Occipital lobe (tissue), 2 donors: Measurements from ENCODE around the gene LBX1. TPM values are rescaled to one million over a fixed set of nuclear protein-coding genes. Genes with fewer than 3 reads are reported as not detected.
"Not testable (repeated sequence)": the region's sequence is repeated elsewhere in the genome, so short reads cannot be mapped to it uniquely, and the experiment has no call there.

Source experiments
- DNase-seq: peaks from one replicate; lab custom pipeline; 2025; lab: John Stamatoyannopoulos, UW
- total RNA-seq: library from RNA; depleted of rRNA; stranded (reverse); fragments of >200 nt; gene quantifications from one replicate; pipeline ENCODE4 v1.2.3, GENCODE V29; 2014

LBX1 gene
- total RNA-seq, 1 donor from 2014 or later, result not detected

DNA sequence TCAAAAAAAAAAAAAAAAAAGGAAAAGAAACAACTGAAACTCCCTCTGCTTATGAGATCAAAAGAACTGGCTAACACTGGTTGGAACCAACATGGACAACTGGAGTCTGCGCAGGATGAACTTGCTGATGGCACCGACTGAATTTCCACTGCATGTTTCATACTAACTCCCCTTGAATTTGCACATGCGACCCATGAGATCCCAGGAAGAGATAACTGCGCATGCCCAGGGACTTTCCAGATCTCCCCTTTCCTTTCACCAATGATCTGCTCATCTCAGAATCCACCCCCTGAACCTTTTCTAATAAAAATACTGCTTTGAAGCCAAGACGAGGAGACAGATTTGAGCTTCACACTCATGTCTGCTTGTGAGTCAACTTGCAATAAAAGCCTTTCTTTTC lies 20.7 kb downstream of the LBX1 start:
- DNase-seq, result no peak

DNA sequence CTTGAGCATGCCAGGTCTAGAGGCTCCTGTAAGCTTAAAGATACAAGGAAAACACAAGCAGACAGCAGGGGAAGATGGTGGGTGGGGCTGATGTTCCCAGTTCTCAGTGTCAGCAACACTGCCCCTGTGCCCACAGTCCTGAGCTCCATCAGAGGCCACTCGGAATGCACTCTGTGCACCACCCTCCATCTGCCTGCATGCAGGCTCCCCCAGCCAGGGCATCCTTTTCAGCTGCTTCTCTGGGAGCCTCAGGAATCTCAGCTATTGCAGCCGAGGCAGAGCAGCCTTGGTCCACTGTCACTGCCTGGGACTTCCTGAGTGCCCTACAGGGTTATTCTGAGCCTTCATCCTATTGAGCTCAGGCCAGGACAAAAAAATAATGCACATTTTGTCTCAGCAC lies 22.2 kb downstream of the LBX1 start:
- no peak for DNase-seq

DNA sequence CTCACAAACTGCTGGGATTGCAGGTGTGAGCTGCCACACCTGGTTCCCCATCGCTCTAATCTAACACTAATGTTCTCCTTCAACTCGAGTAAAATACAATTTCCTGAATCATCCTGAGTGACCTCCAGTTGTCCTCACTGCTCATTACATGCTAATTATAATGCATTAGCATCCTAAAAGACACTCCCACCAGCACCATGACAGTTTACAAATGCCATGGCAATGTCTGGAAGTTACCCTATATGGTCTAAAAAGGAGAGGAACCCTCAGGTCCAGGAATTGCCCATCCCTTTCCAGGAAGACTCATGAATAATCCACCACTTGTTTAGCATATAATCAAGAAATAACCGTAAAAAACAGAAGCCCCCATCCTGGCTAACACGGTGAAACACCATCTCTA lies 26.6 kb downstream of the LBX1 start:
- DNase-seq, result not testable (repeated sequence)

DNA sequence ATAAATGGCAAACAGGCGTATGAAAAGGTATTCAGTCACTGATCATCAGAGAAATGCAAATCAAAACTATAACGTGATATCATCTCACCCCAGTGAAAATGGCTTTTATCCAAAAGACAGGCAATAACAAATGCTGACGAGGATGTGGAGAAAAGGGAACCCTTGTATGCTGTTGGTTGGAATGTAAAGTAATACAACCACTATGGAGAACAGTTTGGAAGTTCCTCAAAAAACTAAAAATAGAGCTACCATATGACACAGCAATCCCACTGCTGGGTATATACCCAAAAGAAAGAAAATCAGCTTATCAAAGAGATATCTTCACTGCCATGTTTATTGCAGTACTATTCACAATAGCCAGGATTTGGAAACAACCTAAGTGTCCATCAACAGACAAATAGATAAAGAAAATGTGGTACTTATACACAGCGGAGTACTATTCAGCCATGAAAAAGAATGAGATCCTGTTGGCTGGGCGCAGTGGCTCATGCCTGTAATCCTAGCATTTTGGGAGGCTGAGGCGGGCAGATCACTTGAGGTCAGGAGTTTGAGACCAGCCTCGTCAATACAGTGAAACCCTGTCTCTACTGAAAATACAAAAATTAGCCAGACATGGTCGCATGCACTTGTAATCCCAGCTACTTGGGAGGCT lies 30.8 kb downstream of the LBX1 start:
- not testable (repeated sequence) for DNase-seq

DNA sequence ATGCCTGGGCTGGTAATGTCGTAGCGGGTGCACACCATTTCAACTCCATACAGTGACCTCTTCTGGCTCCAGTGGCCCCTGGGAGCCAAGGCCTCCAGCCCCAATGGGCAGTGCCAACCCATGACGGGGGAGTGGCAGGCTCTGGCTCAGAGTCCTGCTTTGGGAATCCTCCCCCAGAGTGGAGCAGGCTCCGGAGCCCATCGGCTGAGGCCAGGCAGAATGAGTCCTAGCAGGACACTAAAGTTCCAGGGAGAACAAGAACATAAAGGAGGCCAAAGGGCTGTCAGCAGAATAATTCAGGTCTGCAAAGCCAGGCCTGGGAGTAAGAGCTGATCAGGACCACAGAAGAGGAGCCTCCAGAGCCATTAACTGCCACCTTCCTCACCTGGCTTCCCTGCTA lies 33.3 kb downstream of the LBX1 start:
- no peak for DNase-seq

DNA sequence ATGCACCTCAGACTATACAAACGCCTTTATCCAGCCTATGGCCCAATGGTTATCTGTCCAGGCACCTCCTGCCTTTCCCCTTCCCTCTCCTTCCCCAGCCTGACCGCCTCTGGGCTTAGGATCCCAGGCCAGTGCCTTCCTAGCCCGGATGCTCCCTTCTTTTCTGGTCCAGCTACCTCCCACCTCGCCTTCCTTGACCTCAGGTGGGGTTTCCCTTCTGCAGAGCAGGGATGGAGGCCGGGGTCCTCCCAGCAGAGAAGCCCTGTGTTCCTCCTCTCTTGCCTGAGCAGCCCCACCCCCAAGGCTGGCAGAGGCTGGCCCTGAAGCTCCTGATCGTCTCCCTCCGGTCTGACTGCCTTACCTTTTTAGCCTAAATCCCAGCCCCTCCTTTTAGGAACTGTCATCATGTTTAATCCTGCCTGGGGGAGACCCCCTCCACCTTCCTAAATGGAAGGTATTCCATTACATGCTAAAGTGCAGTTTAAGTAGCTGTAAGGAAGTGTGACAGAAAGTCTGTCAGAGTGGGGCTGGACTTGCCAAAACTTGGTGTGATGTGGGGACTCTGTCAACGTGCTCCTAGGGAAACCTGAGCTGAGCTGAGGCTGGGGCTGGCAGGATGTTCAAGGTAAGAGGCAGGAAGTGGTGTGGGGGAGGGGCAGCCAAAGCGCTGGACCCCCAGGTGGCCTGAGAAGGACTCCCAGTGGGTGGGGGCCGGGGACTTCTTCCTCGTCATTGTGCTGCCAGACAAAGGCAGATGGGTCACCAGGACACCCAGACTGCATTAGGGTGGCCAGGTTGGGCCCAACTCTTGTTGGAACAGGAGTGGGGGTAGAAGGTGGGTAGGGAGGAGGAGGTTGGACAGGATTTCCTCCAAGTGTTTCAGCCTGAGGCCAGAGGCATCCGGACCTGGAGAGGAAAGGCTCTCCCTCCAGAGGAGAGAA lies 39.5 kb downstream of the LBX1 start:
- no peak for DNase-seq

DNA sequence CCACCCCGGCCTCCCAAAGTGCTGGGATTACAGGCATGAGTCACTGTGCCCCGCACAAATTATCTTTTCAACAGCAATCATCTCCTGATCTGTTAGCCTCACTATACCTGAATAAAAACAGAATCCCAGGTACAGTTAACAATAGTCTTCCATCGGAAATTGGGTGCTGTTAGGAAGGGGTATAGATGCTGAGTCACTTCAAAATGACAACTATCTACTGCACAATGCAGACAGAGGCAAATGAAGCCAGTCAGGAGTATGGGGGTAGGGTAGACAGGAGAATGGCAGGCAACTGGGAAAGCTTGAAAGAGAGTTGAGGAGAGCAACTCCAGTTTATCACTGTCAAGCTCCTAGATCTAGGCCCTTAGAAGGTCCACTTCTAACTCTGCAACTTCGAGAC lies 40.3 kb downstream of the LBX1 start:
- DNase-seq, result no peak

DNA sequence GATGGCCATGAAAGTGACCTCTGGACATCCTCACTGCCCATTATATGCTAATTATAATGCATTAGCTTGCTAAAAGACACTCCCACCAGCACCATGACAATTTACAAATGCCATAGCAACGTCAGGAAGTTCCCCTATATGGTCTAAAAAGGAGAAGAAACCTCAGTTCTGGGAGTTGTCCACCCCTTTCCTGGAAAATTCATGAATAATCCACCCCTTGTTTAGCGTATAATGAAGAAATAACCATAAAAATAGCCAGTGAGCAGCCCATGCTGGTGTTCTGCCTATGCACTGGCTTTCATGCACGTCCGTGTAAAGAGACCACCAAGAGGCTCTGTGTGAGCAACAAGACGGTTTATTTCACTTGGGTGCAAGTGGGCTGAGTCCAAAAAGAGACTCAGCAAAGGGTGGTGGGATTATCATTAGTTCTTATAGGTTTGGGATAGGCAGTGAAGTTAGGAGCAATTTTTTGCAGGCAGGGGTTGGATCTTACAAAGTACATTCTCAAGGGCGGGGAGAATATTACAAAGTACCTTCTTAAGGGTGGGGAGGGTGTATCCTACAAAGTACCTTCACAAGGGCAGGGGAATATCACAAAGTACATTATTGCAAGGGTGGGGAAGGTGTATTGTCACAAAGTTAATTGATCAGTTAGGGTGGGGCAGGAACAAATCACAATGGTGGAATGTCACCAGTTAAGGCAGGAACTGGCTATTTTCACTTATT lies 45.6 kb downstream of the LBX1 start:
- DNase-seq, result no peak

DNA sequence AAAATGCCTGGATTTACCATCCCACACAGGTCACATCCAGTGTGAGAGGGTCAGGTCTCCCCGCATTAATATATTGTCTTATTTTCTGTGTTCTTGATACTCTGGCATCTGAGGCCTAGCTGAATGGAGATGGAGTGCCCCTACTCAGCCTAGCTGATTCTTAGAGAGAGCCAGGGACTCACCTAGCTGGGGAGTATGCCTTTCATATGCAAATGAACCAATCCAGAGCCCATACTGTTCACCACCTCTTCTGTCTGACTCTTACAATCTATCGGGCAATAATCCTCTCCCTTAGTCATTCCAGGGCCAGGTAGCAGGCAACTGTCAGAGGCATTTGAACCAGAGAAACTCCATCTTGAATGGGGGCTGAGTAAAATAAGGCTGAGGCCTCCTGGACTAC lies 46.3 kb downstream of the LBX1 start:
- DNase-seq, result no peak

Other genes starting within 250 kb of the LBX1 start
- gene MRPL43, start 242.0 kb downstream of the LBX1 start, total RNA-seq, result 37.9 TPM
- gene TWNK, start 241.9 kb downstream of the LBX1 start, total RNA-seq, result 4.7 TPM
- 15.4 TPM for gene LZTS2, start 229.7 kb downstream of the LBX1 start, total RNA-seq
- gene PDZD7, start 198.3 kb downstream of the LBX1 start, total RNA-seq, result 4.5 TPM
- gene SFXN3, start 198.2 kb downstream of the LBX1 start, total RNA-seq, result 44.0 TPM
- 1.4 TPM for gene KAZALD1, start 167.5 kb downstream of the LBX1 start, total RNA-seq
- not detected for gene TLX1, start 98.2 kb downstream of the LBX1 start, total RNA-seq
- gene BTRC, start 124.7 kb upstream of the LBX1 start, total RNA-seq, result 29.9 TPM